ENCODE results near the gene LIM2. TPM values are rescaled to one million over a fixed set of nuclear protein-coding genes. Genes with fewer than 3 reads are reported as not detected.
"Not testable (repeated sequence)": the region's sequence is repeated elsewhere in the genome, so short reads cannot be mapped to it uniquely, and the experiment has no call there.

The LIM2 gene
- total and polyA plus RNA-seq, 2 donors from 2014 or later, result not detected

GRCh38 chr19:51421229-51422052 is 33.7 kb upstream of the LIM2 start:
- no peak overlapping the region for H3K4me3 ChIP-seq (ENCODE audit: low read length in 3 of 3)
- H3K27me3 ChIP-seq (ENCODE audit: control insufficient read depth, insufficient read depth, low read length), result no peaks in the 10 kb centered on the region
- H3K36me3 ChIP-seq (ENCODE audit: control insufficient read depth in 2 of 3, insufficient read depth in 3 of 3, low read length in 3 of 3), result no peaks in the 10 kb centered on the region
- TF ChIP-seq CTCF (IDR thresholded peaks at IDR 0.05; ENCODE audit: borderline replicate concordance, extremely low read depth, insufficient read depth), result no peak
- DNase-seq, result no peak
- no peak overlapping the region for H3K9ac ChIP-seq (ENCODE audit: low read length in 3 of 3)
- no peaks in the 10 kb centered on the region for H3K4me1 ChIP-seq (ENCODE audit: control insufficient read depth in 2 of 3, insufficient read depth in 2 of 3, low read depth in 1 of 3, low read length in 3 of 3)
- intact Hi-C loops (cut with DNase I), result no loop called here
- H3K27ac ChIP-seq (ENCODE audit: low read depth in 2 of 2, low read length in 2 of 2), result no peak overlapping the region
- no peak for FAIRE-seq
- H3K9me3 ChIP-seq (ENCODE audit: control insufficient read depth in 2 of 3, insufficient read depth in 1 of 3, low read length in 3 of 3), result no peaks in the 10 kb centered on the region

- H3K9me3 ChIP-seq (ENCODE audit: control insufficient read depth in 2 of 3, insufficient read depth in 1 of 3, low read length in 3 of 3); H3K9ac ChIP-seq (ENCODE audit: low read length in 3 of 3); H3K27me3 ChIP-seq (ENCODE audit: control insufficient read depth, insufficient read depth, low read length); intact Hi-C loops (cut with DNase I); DNase-seq; FAIRE-seq; H3K4me1 ChIP-seq (ENCODE audit: control insufficient read depth in 2 of 3, insufficient read depth in 2 of 3, low read depth in 1 of 3, low read length in 3 of 3); H3K4me3 ChIP-seq (ENCODE audit: low read length in 3 of 3); H3K36me3 ChIP-seq (ENCODE audit: control insufficient read depth in 2 of 3, insufficient read depth in 3 of 3, low read length in 3 of 3); H3K27ac ChIP-seq (ENCODE audit: low read depth in 2 of 2, low read length in 2 of 2): not testable (repeated sequence)
Measured at GRCh38 chr19:51420511-51420910, 32.7 kb upstream of the LIM2 start.

- Histone ChIP-seq H3K9me3 (ENCODE audit: control insufficient read depth in 2 of 3, insufficient read depth in 1 of 3, low read length in 3 of 3) (no peaks in the 10 kb centered on the region), H3K36me3 (ENCODE audit: control insufficient read depth in 2 of 3, insufficient read depth in 3 of 3, low read length in 3 of 3) (no peaks in the 10 kb centered on the region), H3K4me1 (ENCODE audit: control insufficient read depth in 2 of 3, insufficient read depth in 2 of 3, low read depth in 1 of 3, low read length in 3 of 3) (no peaks in the 10 kb centered on the region), H3K4me3 (ENCODE audit: low read length in 3 of 3) (no peak overlapping the region), H3K27me3 (ENCODE audit: control insufficient read depth, insufficient read depth, low read length) (no peaks in the 10 kb centered on the region), H3K9ac (ENCODE audit: low read length in 3 of 3) (no peak overlapping the region), H3K27ac (ENCODE audit: low read depth in 2 of 2, low read length in 2 of 2) (no peak overlapping the region)
- no peak for DNase-seq
- no peak for FAIRE-seq
- TF ChIP-seq CTCF (IDR thresholded peaks at IDR 0.05; ENCODE audit: borderline replicate concordance, extremely low read depth, insufficient read depth), result no peak
- intact Hi-C loops (cut with DNase I), result no loop called here
Measured at GRCh38 chr19:51418707-51419106, 30.9 kb upstream of the LIM2 start.

- DNase-seq (peak in 1 of 5 donors; percentile 3), FAIRE-seq (no peak)
- Histone ChIP-seq H3K36me3 (ENCODE audit: control insufficient read depth in 2 of 3, insufficient read depth in 3 of 3, low read length in 3 of 3) (no peaks in the 10 kb centered on the region), H3K27ac (ENCODE audit: low read depth in 2 of 2, low read length in 2 of 2) (no peak overlapping the region), H3K4me3 (ENCODE audit: low read length in 3 of 3) (no peak overlapping the region), H3K9me3 (ENCODE audit: control insufficient read depth in 2 of 3, insufficient read depth in 1 of 3, low read length in 3 of 3) (no peaks in the 10 kb centered on the region), H3K4me1 (ENCODE audit: control insufficient read depth in 2 of 3, insufficient read depth in 2 of 3, low read depth in 1 of 3, low read length in 3 of 3) (no peaks in the 10 kb centered on the region), H3K9ac (ENCODE audit: low read length in 3 of 3) (no peak overlapping the region), H3K27me3 (ENCODE audit: control insufficient read depth, insufficient read depth, low read length) (no peaks in the 10 kb centered on the region)
- TF ChIP-seq CTCF (IDR thresholded peaks at IDR 0.05; ENCODE audit: borderline replicate concordance, extremely low read depth, insufficient read depth), result no peak
- intact Hi-C loops (cut with DNase I), result no loop called here
Measured at GRCh38 chr19:51417810-51418157, 30.0 kb upstream of the LIM2 start.
